Measurements from ENCODE around the gene NINJ2. TPM values are rescaled to one million over a fixed set of nuclear protein-coding genes. Genes with fewer than 3 reads are reported as not detected.
A peak's percentile ranks its signal among the peaks of the same experiment; 100 is the strongest.

NINJ2 gene
- total RNA-seq, 1 donor from 2014 or later, result 5.3 TPM

GRCh38 chr12:623172-623864 is 39.9 kb downstream of the NINJ2 start:
- intact Hi-C loops (cut with micrococcal nuclease), result no loop called here
- DNase-seq (no peak), ATAC-seq (peak; percentile 73)

GRCh38 chr12:622416-622815 is 40.8 kb downstream of the NINJ2 start:
- DNase-seq (no peak), ATAC-seq (no peak)
- intact Hi-C loops (cut with micrococcal nuclease), result no loop called here

DNA sequence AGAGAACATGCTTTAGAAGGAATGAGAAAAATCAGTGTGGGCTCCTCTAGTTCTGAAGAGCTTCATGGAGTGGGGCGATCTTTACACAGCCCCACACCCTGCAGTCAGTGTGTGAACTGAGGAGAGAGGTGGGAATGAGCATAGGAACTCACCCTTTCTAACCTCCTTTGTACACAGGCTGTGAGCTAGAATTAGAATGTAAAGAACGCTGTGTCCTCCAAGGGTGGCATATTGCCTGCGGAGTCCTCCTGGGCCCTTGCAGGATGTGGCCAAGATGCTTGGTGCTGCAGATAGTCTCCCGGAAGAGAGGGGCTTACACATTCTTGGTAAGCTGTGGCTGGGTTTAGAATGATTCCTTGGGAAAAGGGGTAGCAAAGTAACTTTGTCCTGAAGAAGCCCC is 43.9 kb downstream of the NINJ2 start:
- ATAC-seq (peak; percentile 47), DNase-seq (no peak)
- intact Hi-C loops (cut with micrococcal nuclease), result no loop called here

- ATAC-seq (no peak), DNase-seq (no peak)
- intact Hi-C loops (cut with micrococcal nuclease), result no loop called here
Observed at GRCh38 chr12:618605-619004, 44.6 kb downstream of the NINJ2 start.

DNA sequence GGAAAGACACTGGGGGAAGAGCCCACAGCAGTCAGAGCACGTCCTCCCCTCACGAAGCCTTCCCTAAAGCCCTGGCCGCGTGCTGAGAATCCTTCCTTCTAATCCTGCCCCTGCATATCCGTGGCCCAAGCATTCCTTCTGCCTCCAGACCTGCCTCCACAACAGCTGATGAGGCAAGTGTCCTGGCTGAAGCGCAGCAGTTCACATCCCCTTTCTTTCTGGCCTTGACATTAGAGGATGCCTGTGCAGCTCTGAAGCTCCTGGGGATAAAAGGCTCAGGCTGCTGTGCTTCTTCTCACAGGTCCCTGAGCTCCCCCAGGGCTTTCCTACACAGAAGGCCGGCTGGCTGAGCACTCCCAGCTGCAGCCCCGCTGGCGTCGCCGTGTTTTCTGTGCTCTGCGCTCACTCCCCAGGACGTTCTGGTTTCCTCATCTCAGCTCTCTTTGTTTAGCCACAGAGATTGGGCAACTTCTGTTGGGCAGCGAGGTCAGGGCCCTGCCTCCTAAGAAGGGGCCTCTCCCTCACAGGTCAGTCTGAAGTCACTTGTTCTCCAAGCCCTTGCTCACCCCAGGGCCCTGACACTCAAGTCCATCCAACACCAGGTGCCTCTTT is 45.8 kb downstream of the NINJ2 start:
- DNase-seq, result peak; percentile 82
- intact Hi-C loops (cut with micrococcal nuclease), result no loop called here
- ATAC-seq, result peak; percentile 63

GRCh38 chr12:615620-616019 is 47.6 kb downstream of the NINJ2 start:
- DNase-seq, result no peak

GRCh38 chr12:614411-614970 is 48.8 kb downstream of the NINJ2 start:
- intact Hi-C loops (cut with micrococcal nuclease), result no loop called here
- peak; percentile 10 for ATAC-seq

More at GRCh38 chr12:615620-616019, 47.6 kb downstream of the NINJ2 start:
- intact Hi-C loops (cut with micrococcal nuclease), result no loop called here
- ATAC-seq, result peak; percentile 76

DNA sequence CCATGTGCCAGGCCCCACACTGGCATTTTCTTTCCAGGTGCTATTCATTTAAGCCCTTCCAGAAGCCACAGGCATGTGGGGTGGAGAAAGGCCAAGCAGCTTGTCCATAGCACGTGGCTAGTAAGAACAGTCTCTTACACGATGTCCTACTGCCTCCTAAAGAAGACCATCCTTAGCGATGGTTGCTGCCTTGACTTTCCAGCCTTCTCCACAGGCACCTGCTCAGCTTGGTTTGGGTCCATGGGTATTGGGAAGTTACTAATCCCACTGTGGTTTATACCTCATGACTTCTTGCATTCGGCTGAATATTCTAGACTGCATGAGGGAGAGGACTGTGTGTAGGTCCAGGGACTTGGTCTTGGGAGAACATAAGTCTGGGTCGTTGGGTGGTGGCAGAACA is 49.2 kb downstream of the NINJ2 start:
- intact Hi-C loops (cut with micrococcal nuclease), result no loop called here
- DNase-seq (no peak), ATAC-seq (no peak)

More at GRCh38 chr12:614411-614970, 48.8 kb downstream of the NINJ2 start:
- DNase-seq, result peak; percentile 56

GRCh38 chr12:612886-613285 is 50.4 kb downstream of the NINJ2 start:
- ATAC-seq, result no peak
- intact Hi-C loops (cut with micrococcal nuclease), result no loop called here
- DNase-seq, result peak; percentile 65

- intact Hi-C loops (cut with micrococcal nuclease), result no loop called here
- DNase-seq, result no peak
Observed at GRCh38 chr12:612293-612692, 51.0 kb downstream of the NINJ2 start.

GRCh38 chr12:611721-612120 is 51.5 kb downstream of the NINJ2 start:
- intact Hi-C loops (cut with micrococcal nuclease), result no loop called here
- ATAC-seq, result no peak

More at GRCh38 chr12:612293-612692, 51.0 kb downstream of the NINJ2 start:
- ATAC-seq, result no peak

GRCh38 chr12:608921-609320 is 54.3 kb downstream of the NINJ2 start:
- intact Hi-C loops (cut with micrococcal nuclease), result no loop called here
- ATAC-seq, result no peak
- DNase-seq, result no peak

More at GRCh38 chr12:611721-612120, 51.5 kb downstream of the NINJ2 start:
- DNase-seq, result no peak

- ATAC-seq, result no peak
- no peak for DNase-seq
- intact Hi-C loops (cut with micrococcal nuclease), result no loop called here
Observed at GRCh38 chr12:608413-608812, 54.8 kb downstream of the NINJ2 start.

- ATAC-seq, result peak; percentile 70
- DNase-seq, result peak; percentile 77
- intact Hi-C loops (cut with micrococcal nuclease), result no loop called here
Observed at GRCh38 chr12:607541-608001, 55.7 kb downstream of the NINJ2 start.

DNA sequence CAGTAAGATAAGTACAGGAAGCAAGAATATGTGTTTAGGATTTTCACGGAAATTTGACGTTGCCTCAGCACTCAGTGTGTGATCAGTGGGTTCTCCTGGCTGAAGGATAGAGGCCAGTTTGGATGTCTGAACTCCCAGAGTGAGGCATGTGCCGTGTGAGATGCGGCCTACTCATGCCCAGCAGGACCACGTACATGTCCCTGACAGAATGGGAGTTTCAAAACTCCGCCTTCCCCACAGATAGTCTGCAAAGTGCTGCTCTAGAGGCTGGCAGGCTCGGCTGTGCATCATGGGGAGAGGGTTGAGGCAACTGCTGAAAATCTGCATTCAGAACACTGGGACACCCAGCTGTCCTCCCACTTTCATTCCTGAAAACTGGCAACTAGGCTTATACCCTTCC is 58.3 kb downstream of the NINJ2 start:
- intact Hi-C loops (cut with micrococcal nuclease), result no loop called here
- no peak for DNase-seq
- no peak for ATAC-seq

DNA sequence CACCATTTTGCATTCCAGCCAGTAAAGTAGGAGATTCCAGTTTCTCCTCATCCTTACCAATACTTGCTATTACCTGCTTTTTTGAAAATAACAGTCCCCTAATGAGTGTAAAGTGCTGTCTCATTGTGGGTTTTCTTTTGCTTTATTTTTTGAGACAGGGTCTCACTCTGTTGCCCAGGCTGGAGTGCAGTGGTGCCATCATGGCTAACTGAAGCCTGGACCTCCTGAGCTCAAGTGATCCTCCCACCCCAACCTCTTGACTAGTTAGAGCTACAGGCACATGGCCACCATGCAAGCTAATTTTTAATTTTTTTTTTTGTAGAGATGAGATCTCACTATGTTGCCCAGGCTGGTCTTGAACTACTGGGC is 60.6 kb downstream of the NINJ2 start:
- intact Hi-C loops (cut with micrococcal nuclease), result no loop called here
- ATAC-seq, result no peak
- DNase-seq, result no peak

DNA sequence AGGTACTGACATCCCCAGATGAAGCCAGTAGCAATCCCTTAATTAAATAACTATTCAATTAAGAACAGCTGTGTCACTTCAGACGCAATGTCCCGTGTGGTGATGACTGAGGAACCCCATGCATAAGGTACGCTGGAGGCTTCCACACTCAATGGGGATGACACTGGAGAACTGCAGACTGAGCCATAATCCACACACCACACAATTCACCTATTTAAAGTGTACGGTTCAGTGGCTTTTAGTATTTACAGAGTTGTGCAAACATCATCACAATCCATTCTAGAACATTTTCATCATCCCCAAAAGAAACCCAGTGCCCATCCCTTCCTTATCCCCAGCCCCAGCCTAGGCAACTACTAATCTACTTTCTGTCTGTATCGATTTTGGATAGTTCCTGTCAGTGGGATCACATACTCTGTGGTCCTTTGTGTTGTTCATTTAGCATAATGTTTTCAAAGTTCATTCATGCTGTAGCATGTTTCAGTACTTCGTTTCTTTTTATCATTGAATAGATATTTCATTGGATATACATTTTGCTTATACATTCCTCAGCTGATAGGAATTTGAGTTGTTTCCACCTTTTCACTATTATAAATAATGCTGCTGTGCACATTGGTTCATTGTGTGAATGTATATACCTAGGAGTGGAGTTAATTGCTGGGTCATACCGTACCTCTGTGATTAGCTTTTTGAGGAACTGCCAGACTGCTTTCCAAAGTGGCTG is 61.1 kb downstream of the NINJ2 start:
- DNase-seq (no peak), ATAC-seq (no peak)
- intact Hi-C loops (cut with micrococcal nuclease), result no loop called here

- DNase-seq, result no peak
- intact Hi-C loops (cut with micrococcal nuclease), result no loop called here
- no peak for ATAC-seq
Observed at GRCh38 chr12:599756-600155, 63.5 kb downstream of the NINJ2 start.

- intact Hi-C loops (cut with micrococcal nuclease), result no loop called here
- peak; percentile 60 for ATAC-seq
- DNase-seq, result no peak
Observed at GRCh38 chr12:597926-598568, 65.2 kb downstream of the NINJ2 start.
